AG09309 (cell line): ENCODE data around the gene CR1.
"Not testable (repeated sequence)": the region's sequence is repeated elsewhere in the genome, so short reads cannot be mapped to it uniquely, and the experiment has no call there.

Experiments
- DNase-seq: peaks from one replicate; pipeline ENCODE4 v3.0.0-alpha.2; 2010; ENCODE audit warnings: low read depth
- H3K4me3 ChIP-seq: 2 replicates; pipeline ENCODE4 v1.5.1; 2011; ENCODE audit warnings: mild to moderate bottlenecking, low read depth, low read length, moderate library complexity; ENCODE audit not compliant: control insufficient read depth
- TF ChIP-seq, protein P1 (sequence below): IDR thresholded peaks from 2 replicates; pipeline ENCODE4 v1.5.1; 2011; ENCODE audit warnings: mild to moderate bottlenecking, low read depth, low read length, inconsistent platforms; ENCODE audit not compliant: insufficient read depth, control insufficient read depth; ENCODE audit errors: missing control alignments

The CR1 gene

GRCh38 chr1:207518608-207519236, 22.8 kb downstream of the CR1 start:
- DNase-seq, result no peak
- TF ChIP-seq, protein P1, sequence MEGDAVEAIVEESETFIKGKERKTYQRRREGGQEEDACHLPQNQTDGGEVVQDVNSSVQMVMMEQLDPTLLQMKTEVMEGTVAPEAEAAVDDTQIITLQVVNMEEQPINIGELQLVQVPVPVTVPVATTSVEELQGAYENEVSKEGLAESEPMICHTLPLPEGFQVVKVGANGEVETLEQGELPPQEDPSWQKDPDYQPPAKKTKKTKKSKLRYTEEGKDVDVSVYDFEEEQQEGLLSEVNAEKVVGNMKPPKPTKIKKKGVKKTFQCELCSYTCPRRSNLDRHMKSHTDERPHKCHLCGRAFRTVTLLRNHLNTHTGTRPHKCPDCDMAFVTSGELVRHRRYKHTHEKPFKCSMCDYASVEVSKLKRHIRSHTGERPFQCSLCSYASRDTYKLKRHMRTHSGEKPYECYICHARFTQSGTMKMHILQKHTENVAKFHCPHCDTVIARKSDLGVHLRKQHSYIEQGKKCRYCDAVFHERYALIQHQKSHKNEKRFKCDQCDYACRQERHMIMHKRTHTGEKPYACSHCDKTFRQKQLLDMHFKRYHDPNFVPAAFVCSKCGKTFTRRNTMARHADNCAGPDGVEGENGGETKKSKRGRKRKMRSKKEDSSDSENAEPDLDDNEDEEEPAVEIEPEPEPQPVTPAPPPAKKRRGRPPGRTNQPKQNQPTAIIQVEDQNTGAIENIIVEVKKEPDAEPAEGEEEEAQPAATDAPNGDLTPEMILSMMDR, result no peak
- no peak overlapping the region for H3K4me3 ChIP-seq

DNA sequence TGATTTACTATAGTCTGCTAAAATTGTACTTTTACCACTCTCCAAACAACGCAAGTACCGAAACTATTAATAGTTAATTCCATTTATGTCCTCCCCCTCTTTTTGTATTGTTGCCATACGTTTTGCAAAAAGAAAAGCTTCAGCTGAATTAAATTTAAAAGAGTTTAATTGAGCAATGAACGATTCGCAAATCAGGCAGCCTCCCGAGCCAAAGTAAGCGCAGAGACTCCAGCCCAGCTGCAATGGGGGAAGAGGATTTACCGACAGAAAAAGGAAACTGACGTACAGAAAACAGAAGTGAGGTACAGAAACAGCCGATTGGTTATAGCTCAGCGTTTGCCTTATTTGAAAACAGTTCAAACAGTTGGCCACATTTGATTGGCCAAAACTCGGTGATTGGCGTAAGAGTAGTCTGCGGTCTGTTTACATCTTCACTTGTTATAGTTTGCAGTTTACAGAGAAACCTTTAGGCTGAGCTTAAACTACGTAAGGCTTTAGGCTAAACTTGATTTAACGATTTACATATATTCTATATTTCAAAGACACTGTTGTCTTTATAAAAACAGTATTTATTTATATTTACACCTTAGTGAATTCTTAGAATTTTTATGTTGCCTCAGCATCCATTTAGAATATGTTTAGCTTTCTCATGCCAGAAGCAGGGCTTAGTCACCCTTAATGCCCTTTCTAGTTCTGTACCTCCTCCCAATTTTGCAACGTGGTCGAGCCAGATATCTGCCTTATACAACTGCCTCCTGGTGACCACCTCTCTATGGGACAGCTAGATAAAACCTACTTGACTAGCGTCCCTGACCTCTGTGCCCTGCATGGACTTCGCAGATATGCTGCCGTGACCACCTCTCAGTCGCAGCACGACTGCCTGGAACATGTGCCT, 23.8 kb downstream of the CR1 start:
- peak; percentile 23 for DNase-seq
- peak overlapping the region; percentile 15 for H3K4me3 ChIP-seq
- TF ChIP-seq, protein P1, result no peak

DNA sequence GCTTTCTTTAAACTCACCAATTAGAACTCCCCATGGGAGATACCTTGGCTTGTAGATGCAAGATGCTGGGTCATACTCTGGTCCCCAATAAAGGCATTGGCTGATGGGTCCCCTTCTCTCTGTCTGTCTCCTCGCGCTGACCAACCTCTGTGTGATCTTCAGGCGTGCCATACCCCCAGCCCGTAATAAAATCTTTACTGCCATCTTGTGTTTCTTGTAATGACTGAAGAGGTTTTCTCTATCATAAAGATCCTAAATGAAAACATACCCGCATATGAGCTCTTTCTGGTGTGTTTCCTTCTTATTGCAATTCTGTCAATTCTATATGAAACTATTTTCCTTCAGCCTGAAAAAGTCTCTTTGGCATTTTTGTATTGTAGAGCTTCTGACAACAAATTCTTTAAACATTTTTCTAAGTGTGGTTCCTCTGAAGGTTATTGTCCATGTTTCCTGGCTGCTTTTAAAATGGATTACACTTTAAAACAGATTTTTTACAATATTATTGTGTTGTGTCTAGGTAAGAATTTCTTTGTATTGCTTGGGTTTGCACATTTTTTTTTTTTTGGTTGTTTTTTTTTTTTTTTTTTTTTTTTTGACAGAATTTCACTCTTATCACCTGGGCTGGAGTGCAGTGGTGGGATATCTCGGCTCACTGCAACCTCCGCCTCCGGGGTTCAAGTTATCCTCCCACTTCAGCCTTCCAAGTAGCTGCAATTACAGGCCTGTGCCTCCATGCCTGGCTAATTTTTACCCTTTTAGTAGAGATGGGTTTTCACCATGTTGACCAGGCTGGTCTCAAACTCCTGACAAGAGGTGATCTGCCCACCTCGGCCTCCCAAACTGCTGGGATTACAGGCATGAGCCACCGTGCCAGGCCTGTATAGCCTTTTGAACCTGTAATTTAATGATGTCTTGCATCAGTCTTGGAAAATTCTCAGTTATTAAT, 24.7 kb downstream of the CR1 start:
- H3K4me3 ChIP-seq, DNase-seq: not testable (repeated sequence)

GRCh38 chr1:207525239-207525638, 29.3 kb downstream of the CR1 start:
- not testable (repeated sequence) for DNase-seq, H3K4me3 ChIP-seq

- H3K4me3 ChIP-seq, DNase-seq: not testable (repeated sequence)
These were observed 32.4 kb downstream of the CR1 start for GRCh38 chr1:207528401-207528800.

DNA sequence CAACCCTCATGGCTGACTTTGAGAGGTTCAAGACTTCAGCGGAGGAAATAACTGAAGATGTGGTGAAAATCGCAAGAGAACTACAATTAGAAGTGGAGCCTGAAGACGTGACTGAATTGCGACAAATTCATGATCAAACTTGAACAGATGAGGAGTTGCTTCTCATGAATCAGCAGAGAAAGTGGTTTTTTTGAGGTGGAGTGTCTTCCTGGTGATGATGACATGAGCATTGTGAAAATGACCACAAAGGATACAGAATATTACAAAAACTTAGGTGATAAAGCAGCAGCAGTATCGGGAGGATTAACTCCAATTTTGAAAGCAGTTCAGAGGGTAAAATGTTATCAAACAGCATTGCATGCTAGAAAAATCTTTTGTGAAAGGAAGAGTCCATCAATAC, 40.3 kb downstream of the CR1 start:
- not testable (repeated sequence) for DNase-seq, H3K4me3 ChIP-seq

DNA sequence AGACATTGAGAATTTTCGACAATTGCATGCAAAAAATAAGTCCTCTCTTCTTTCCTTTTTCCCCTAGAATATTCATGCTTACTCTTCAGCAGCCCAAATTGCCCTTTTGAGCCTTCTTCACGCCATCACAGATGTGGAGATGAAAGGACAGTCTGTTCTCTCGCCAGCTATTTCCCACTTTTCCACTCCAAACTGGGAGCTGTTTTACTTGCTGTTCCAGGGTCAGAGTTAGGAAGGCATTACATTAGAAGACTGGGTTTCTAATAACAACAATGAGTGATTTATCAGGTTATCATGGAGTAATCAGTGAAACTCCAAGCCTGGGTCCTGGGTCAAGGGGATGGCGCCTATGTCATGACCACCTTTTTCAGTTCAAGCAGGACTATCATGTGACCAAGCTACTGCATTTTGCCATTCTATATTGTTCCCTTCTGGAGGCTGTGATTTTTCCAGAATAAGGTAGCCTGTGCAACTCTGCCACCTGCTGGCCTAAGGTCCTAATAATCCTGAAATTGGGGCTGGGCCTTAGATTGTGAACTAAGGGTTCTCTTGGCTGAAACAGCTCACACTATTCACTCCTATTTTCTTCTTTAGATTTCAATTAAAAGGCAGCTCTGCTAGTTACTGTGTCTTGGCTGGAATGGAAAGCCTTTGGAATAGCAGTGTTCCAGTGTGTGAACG, 50.9 kb downstream of the CR1 start:
- H3K4me3 ChIP-seq, DNase-seq: not testable (repeated sequence)

DNA sequence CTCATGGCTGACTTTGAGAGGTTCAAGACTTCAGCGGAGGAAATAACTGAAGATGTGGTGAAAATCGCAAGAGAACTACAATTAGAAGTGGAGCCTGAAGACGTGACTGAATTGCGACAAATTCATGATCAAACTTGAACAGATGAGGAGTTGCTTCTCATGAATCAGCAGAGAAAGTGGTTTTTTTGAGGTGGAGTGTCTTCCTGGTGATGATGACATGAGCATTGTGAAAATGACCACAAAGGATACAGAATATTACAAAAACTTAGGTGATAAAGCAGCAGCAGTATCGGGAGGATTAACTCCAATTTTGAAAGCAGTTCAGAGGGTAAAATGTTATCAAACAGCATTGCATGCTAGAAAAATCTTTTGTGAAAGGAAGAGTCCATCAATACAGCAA, 58.9 kb downstream of the CR1 start:
- DNase-seq, H3K4me3 ChIP-seq: not testable (repeated sequence)

DNA sequence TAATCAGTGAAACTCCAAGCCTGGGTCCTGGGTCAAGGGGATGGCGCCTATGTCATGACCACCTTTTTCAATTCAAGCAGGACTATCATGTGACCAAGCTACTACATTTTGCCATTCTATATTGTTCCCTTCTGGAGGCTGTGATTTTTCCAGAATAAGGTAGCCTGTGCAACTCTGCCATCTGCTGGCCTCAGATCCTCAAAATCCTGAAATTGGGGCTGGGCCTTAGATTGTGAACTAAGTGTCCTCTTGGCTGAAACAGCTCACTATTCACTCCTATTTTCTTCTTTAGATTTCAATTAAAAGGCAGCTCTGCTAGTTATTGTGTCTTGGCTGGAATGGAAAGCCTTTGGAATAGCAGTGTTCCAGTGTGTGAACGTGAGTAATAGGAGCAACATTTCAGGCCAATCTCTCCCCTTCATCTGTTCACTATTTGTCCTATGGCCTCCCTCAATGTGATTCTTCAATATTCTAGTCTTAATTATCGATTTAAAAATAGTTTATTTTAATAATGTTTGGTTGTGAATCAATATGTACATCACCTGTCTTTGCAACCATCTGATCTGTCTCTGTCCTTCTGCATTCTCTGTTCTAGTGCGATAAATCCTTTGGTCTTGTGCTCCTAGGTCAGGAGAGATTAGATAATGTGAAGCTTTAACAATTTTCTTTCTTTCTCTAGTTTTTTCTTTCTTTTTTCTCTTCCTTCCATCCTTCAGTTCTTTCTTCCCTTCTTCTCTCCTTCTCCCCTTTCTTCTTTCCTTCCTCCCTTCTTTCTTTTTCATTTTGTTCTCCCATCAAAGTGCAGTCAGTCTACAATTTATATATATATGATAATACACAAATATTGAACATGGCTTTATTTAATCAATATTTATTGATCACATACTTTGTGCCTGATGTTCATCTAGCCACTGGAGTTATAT, 69.8 kb downstream of the CR1 start:
- TF ChIP-seq, protein P1, result peak; percentile 42
- H3K4me3 ChIP-seq, result no peak overlapping the region
- no peak for DNase-seq

DNA sequence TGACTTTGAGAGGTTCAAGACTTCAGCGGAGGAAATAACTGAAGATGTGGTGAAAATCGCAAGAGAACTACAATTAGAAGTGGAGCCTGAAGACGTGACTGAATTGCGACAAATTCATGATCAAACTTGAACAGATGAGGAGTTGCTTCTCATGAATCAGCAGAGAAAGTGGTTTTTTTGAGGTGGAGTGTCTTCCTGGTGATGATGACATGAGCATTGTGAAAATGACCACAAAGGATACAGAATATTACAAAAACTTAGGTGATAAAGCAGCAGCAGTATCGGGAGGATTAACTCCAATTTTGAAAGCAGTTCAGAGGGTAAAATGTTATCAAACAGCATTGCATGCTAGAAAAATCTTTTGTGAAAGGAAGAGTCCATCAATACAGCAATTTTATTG, 76.0 kb downstream of the CR1 start:
- DNase-seq, H3K4me3 ChIP-seq: not testable (repeated sequence)

- DNase-seq, H3K4me3 ChIP-seq: not testable (repeated sequence)
These were observed 77.1 kb downstream of the CR1 start for GRCh38 chr1:207573074-207573473.

DNA sequence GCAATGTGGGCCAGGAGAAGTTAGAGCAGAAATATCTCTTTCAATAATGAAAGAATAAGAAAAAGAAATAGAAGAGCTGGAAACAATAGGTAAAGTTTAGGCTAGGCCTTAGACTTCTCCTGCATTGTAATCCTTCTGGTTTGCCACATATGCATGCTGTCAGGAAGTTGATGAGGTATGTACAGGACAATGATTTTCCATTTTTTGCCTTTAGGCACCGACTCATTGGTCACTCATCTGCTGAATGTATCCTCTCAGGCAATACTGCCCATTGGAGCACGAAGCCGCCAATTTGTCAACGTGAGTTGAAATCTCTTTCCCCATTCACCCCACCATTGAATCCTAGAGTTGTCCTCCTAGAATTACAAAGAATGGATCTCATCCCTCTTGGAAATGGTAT, 79.4 kb downstream of the CR1 start:
- DNase-seq, H3K4me3 ChIP-seq: not testable (repeated sequence)
